ENCODE data around the gene COPRS.

DNA sequence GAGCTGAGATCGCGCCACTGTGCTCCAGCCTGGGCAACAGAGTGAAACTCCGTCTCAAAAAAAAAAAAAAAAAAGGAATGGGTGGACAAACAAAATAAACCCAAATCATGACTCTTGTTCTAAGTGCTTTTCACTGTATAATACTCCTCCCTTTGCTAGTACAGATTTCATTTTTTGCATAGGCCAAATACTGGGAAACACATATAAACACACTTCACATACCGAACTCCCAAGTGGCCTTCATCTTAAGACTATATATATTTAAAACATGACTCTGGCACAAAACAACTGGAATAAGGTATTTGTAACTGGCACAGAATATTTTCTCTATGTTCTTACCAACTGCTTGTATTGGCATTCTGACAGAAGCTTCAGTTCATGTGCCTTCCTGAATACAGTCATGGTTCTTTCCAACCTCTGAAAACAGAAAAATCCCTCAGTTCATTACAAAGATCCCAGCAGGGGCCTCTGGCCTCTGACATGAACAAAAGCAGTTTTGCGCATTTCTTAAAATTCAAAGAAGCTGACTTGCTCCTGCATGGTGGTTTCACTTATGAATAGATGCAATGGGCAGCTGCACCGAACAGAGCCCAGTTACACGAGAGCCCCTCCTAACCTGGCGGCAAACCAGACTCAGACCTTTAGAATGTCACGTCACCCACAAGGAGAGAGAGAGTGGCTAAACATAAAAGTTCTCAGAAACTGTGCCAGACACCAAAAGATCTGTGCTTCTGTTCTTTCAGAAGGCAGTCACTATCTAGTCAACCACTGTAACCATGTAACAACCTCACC, 19.1 kb upstream of the COPRS start:
- TF ChIP-seq CTBP1 (IDR thresholded peaks at IDR 0.05; ENCODE audit: borderline replicate concordance) (no peak), FOXA1 (IDR thresholded peaks at IDR 0.05) (no peak), NFRKB (IDR thresholded peaks at IDR 0.05) (no peak), TARDBP (IDR thresholded peaks at IDR 0.05) (no peak), SP1 (IDR thresholded peaks at IDR 0.05) (no peak), L3MBTL2 (conservative IDR thresholded peaks at IDR 0.05) (no peak), ELF4 (IDR thresholded peaks at IDR 0.05) (no peak), HDGF (IDR thresholded peaks at IDR 0.05; ENCODE audit: borderline replicate concordance) (no peak), ARNT (IDR thresholded peaks at IDR 0.05) (no peak), BHLHE40 (IDR thresholded peaks at IDR 0.05; ENCODE audit: borderline replicate concordance) (no peak)
